ENCODE data around the gene IL15RA.

IL15RA gene

GRCh38 chr10:5945561-5946418 lies 31.6 kb downstream of the IL15RA start:
- Mint-ChIP-seq H3K4me3 (peak overlapping the region; percentile 66), H3K9me3 (no peaks in the 10 kb centered on the region), H3K36me3 (no peaks in the 10 kb centered on the region), H3K27me3 (no peaks in the 10 kb centered on the region), H3K27ac (no peak overlapping the region), H3K4me1 (peaks cover 9% of the 10 kb centered on the region)
- ATAC-seq (ENCODE audit: low read depth) = no peak
- no peak for DNase-seq (ENCODE audit: low spot score in 2 of 2)

- Mint-ChIP-seq H3K36me3 (no peaks in the 10 kb centered on the region), H3K9me3 (no peaks in the 10 kb centered on the region), H3K4me1 (peaks cover 9% of the 10 kb centered on the region), H3K27ac (no peak overlapping the region), H3K27me3 (no peaks in the 10 kb centered on the region), H3K4me3 (no peak overlapping the region)
- ATAC-seq (ENCODE audit: low read depth) (no peak), DNase-seq (ENCODE audit: low spot score in 2 of 2) (no peak)
Measured at GRCh38 chr10:5945190-5945509, 32.2 kb downstream of the IL15RA start.

GRCh38 chr10:5944389-5945189 lies 32.8 kb downstream of the IL15RA start:
- ATAC-seq (ENCODE audit: low read depth) (no peak), DNase-seq (ENCODE audit: low spot score in 2 of 2) (no peak)
- no peaks in the 10 kb centered on the region for H3K9me3 Mint-ChIP-seq
- H3K27ac Mint-ChIP-seq = no peak overlapping the region
- H3K4me3 Mint-ChIP-seq = no peak overlapping the region
- no peaks in the 10 kb centered on the region for H3K27me3 Mint-ChIP-seq
- H3K4me1 Mint-ChIP-seq = peaks cover 9% of the 10 kb centered on the region
- no peaks in the 10 kb centered on the region for H3K36me3 Mint-ChIP-seq

- Mint-ChIP-seq H3K27ac (no peak overlapping the region), H3K4me3 (no peak overlapping the region), H3K36me3 (peaks cover 4% of the 10 kb centered on the region), H3K27me3 (no peaks in the 10 kb centered on the region), H3K9me3 (no peaks in the 10 kb centered on the region), H3K4me1 (peaks cover 9% of the 10 kb centered on the region)
- ATAC-seq (ENCODE audit: low read depth) = no peak
- DNase-seq (ENCODE audit: low spot score in 2 of 2) = no peak
Measured at GRCh38 chr10:5943536-5943935, 33.8 kb downstream of the IL15RA start.

- Mint-ChIP-seq H3K4me3 (no peak overlapping the region), H3K36me3 (peaks cover 13% of the 10 kb centered on the region), H3K9me3 (no peaks in the 10 kb centered on the region), H3K4me1 (peaks cover 9% of the 10 kb centered on the region), H3K27me3 (no peaks in the 10 kb centered on the region), H3K27ac (no peak overlapping the region)
- DNase-seq (ENCODE audit: low spot score in 2 of 2) = no peak
- no peak for ATAC-seq (ENCODE audit: low read depth)
Measured at GRCh38 chr10:5942474-5942873, 34.9 kb downstream of the IL15RA start.

GRCh38 chr10:5942001-5942400 lies 35.3 kb downstream of the IL15RA start:
- Mint-ChIP-seq H3K4me1 (peaks cover 9% of the 10 kb centered on the region), H3K36me3 (peaks cover 14% of the 10 kb centered on the region), H3K9me3 (no peaks in the 10 kb centered on the region), H3K27ac (no peak overlapping the region), H3K4me3 (no peak overlapping the region), H3K27me3 (no peaks in the 10 kb centered on the region)
- DNase-seq (ENCODE audit: low spot score in 2 of 2) (no peak), ATAC-seq (ENCODE audit: low read depth) (no peak)

GRCh38 chr10:5941579-5941978 lies 35.8 kb downstream of the IL15RA start:
- H3K4me1 Mint-ChIP-seq = peaks cover 9% of the 10 kb centered on the region
- DNase-seq (ENCODE audit: low spot score in 2 of 2) = no peak

GRCh38 chr10:5940807-5941218 lies 36.5 kb downstream of the IL15RA start:
- H3K4me1 Mint-ChIP-seq = peaks cover 5% of the 10 kb centered on the region
- no peaks in the 10 kb centered on the region for H3K27me3 Mint-ChIP-seq
- H3K9me3 Mint-ChIP-seq = no peaks in the 10 kb centered on the region
- H3K27ac Mint-ChIP-seq = no peak overlapping the region
- DNase-seq (ENCODE audit: low spot score in 2 of 2) (no peak), ATAC-seq (ENCODE audit: low read depth) (no peak)
- H3K4me3 Mint-ChIP-seq = no peak overlapping the region
- peaks cover 20% of the 10 kb centered on the region for H3K36me3 Mint-ChIP-seq

More at GRCh38 chr10:5941579-5941978, 35.8 kb downstream of the IL15RA start:
- no peaks in the 10 kb centered on the region for H3K9me3 Mint-ChIP-seq
- ATAC-seq (ENCODE audit: low read depth) = no peak
- H3K27me3 Mint-ChIP-seq = no peaks in the 10 kb centered on the region
- H3K4me3 Mint-ChIP-seq = no peak overlapping the region
- H3K36me3 Mint-ChIP-seq = peaks cover 16% of the 10 kb centered on the region
- H3K27ac Mint-ChIP-seq = no peak overlapping the region

GRCh38 chr10:5938291-5938690 lies 39.1 kb downstream of the IL15RA start:
- Mint-ChIP-seq H3K4me3 (no peak overlapping the region), H3K4me1 (peaks cover 2% of the 10 kb centered on the region), H3K36me3 (peaks cover 33% of the 10 kb centered on the region), H3K9me3 (no peaks in the 10 kb centered on the region), H3K27me3 (no peaks in the 10 kb centered on the region), H3K27ac (no peak overlapping the region)
- ATAC-seq (ENCODE audit: low read depth) (no peak), DNase-seq (ENCODE audit: low spot score in 2 of 2) (no peak)

GRCh38 chr10:5937016-5937415 lies 40.3 kb downstream of the IL15RA start:
- Mint-ChIP-seq H3K36me3 (peaks cover 36% of the 10 kb centered on the region), H3K4me1 (peaks cover 2% of the 10 kb centered on the region), H3K27me3 (no peaks in the 10 kb centered on the region), H3K9me3 (no peaks in the 10 kb centered on the region), H3K4me3 (no peak overlapping the region), H3K27ac (no peak overlapping the region)
- ATAC-seq (ENCODE audit: low read depth) (no peak), DNase-seq (ENCODE audit: low spot score in 2 of 2) (no peak)

GRCh38 chr10:5935628-5936027 lies 41.7 kb downstream of the IL15RA start:
- H3K27ac Mint-ChIP-seq = no peak overlapping the region
- no peak for ATAC-seq (ENCODE audit: low read depth)
- H3K36me3 Mint-ChIP-seq = peaks cover 38% of the 10 kb centered on the region

GRCh38 chr10:5933909-5934546 lies 43.3 kb downstream of the IL15RA start:
- H3K36me3 Mint-ChIP-seq = peaks cover 42% of the 10 kb centered on the region
- DNase-seq (ENCODE audit: low spot score in 2 of 2) = no peak
- no peak overlapping the region for H3K27ac Mint-ChIP-seq
- H3K9me3 Mint-ChIP-seq = no peaks in the 10 kb centered on the region
- H3K4me1 Mint-ChIP-seq = no peaks in the 10 kb centered on the region
- H3K27me3 Mint-ChIP-seq = no peaks in the 10 kb centered on the region
- no peak overlapping the region for H3K4me3 Mint-ChIP-seq
- no peak for ATAC-seq (ENCODE audit: low read depth)

More at GRCh38 chr10:5935628-5936027, 41.7 kb downstream of the IL15RA start:
- DNase-seq (ENCODE audit: low spot score in 2 of 2) = no peak
- Mint-ChIP-seq H3K27me3 (no peaks in the 10 kb centered on the region), H3K4me1 (no peaks in the 10 kb centered on the region), H3K9me3 (no peaks in the 10 kb centered on the region), H3K4me3 (no peak overlapping the region)

GRCh38 chr10:5932345-5932744 lies 45.0 kb downstream of the IL15RA start:
- DNase-seq (ENCODE audit: low spot score in 2 of 2) (no peak), ATAC-seq (ENCODE audit: low read depth) (no peak)
- H3K36me3 Mint-ChIP-seq = peaks cover 37% of the 10 kb centered on the region
- no peak overlapping the region for H3K27ac Mint-ChIP-seq
- H3K27me3 Mint-ChIP-seq = no peaks in the 10 kb centered on the region
- H3K9me3 Mint-ChIP-seq = no peaks in the 10 kb centered on the region
- no peaks in the 10 kb centered on the region for H3K4me1 Mint-ChIP-seq
- no peak overlapping the region for H3K4me3 Mint-ChIP-seq

GRCh38 chr10:5930272-5930671 lies 47.1 kb downstream of the IL15RA start:
- H3K4me1 Mint-ChIP-seq = no peaks in the 10 kb centered on the region
- H3K36me3 Mint-ChIP-seq = peaks cover 32% of the 10 kb centered on the region
- DNase-seq (ENCODE audit: low spot score in 2 of 2) = no peak
- no peaks in the 10 kb centered on the region for H3K9me3 Mint-ChIP-seq
- ATAC-seq (ENCODE audit: low read depth) = no peak
- no peaks in the 10 kb centered on the region for H3K27me3 Mint-ChIP-seq
- no peak overlapping the region for H3K4me3 Mint-ChIP-seq
- no peak overlapping the region for H3K27ac Mint-ChIP-seq
